ENCODE measurements around the gene KIF13A. TPM values are rescaled to one million over a fixed set of nuclear protein-coding genes. Genes with fewer than 3 reads are reported as not detected.
A peak's percentile ranks its signal among the peaks of the same experiment; 100 is the strongest.

The KIF13A gene
- total and polyA plus RNA-seq, 9 of the 15 experiments (the other 6 are each of a cell fraction or from before 2014, with no cell fraction given), result 3.6 to 44.3 (median 29.7) TPM

- TF ChIP-seq HOXB6 (CRISPR knock-in tag; IDR thresholded peaks at IDR 0.05; ENCODE audit: borderline replicate concordance) (no peak), E2F5 (CRISPR knock-in tag; IDR thresholded peaks at IDR 0.05) (no peak), IRF9 (tag; IDR thresholded peaks at IDR 0.05) (no peak), TCF3 (CRISPR knock-in tag; IDR thresholded peaks at IDR 0.05) (peak; percentile 55; the same call in 1 of the 2 replicates), BCLAF1 (IDR thresholded peaks at IDR 0.05; ENCODE audit: borderline replicate concordance in 1 of 2, control insufficient read depth in 1 of 2, low read depth in 2 of 2, low read length in 1 of 2) (no peak), HNRNPLL (IDR thresholded peaks at IDR 0.05; ENCODE audit: low read depth, low read length, poor library complexity, severe bottlenecking) (no peak), GABPA (tag; conservative IDR thresholded peaks at IDR 0.05; ENCODE audit: low read depth) (no peak), ZBTB17 (CRISPR knock-in tag; IDR thresholded peaks at IDR 0.05) (no peak), YBX1 (IDR thresholded peaks at IDR 0.05) (no peak), GABPB1 (CRISPR knock-in tag; IDR thresholded peaks at IDR 0.05) (no peak), ZBTB1 (CRISPR knock-in tag; IDR thresholded peaks at IDR 0.05; ENCODE audit: borderline replicate concordance, low read depth) (no peak), POLR2AphosphoS2 (IDR thresholded peaks at IDR 0.05; ENCODE audit: low read length) (no peak), DMBX1 (CRISPR knock-in tag; IDR thresholded peaks at IDR 0.05; ENCODE audit: borderline replicate concordance) (no peak), FOS (IDR thresholded peaks at IDR 0.05; ENCODE audit: extremely low read depth, insufficient read length) (peak; percentile 48), ZNF197 (CRISPR knock-in tag; IDR thresholded peaks at IDR 0.05; ENCODE audit: low read depth) (no peak), TAL1 (IDR thresholded peaks at IDR 0.05) (peak; percentile 47; the same call in 1 of the 2 replicates), ZNF584 (CRISPR knock-in tag; IDR thresholded peaks at IDR 0.05; ENCODE audit: low read depth) (peak; percentile 28; the same call in 1 of the 2 replicates), ZNF3 (CRISPR knock-in tag; IDR thresholded peaks at IDR 0.05) (no peak), OTX1 (CRISPR knock-in tag; IDR thresholded peaks at IDR 0.05) (no peak), HDGF (IDR thresholded peaks at IDR 0.05) (no peak), FOXP1 (CRISPR knock-in tag; IDR thresholded peaks at IDR 0.05) (no peak), ZNF354B (CRISPR knock-in tag; IDR thresholded peaks at IDR 0.05) (no peak), ZNF444 (CRISPR knock-in tag; IDR thresholded peaks at IDR 0.05) (no peak), C11orf30 (IDR thresholded peaks at IDR 0.05; ENCODE audit: low read depth) (peak; percentile 72)
Measured at GRCh38 chr6:17729223-17730077, 258.0 kb downstream of the KIF13A start (continued).
